ENCODE results near the gene OR6X1. TPM values are rescaled to one million over a fixed set of nuclear protein-coding genes. Genes with fewer than 3 reads are reported as not detected.

Gene OR6X1
- polyA plus RNA-seq: not detected

- H3K4me1 ChIP-seq (ENCODE audit: control insufficient read depth in 2 of 2, insufficient read depth in 2 of 2, low read length in 1 of 2): no peaks in the 10 kb centered on the region
- H3K27ac ChIP-seq (ENCODE audit: low read depth in 2 of 2, low read length in 1 of 2): no peak within 1 kb of the TSS
- WGBS, 2 donors: 87% methylated on average over 3 of the region's 3 CpGs
- peaks cover 0 to 2% of the 10 kb centered on the region in 2 donors for H3K27me3 ChIP-seq (ENCODE audit: control insufficient read depth in 1 of 2, insufficient read depth in 2 of 2, low read length in 2 of 2)
- H3K4me3 ChIP-seq (ENCODE audit: low read depth in 1 of 2, low read length in 2 of 2): no peak within 1 kb of the TSS
- H3K36me3 ChIP-seq (ENCODE audit: control insufficient read depth in 2 of 2, insufficient read depth in 2 of 2, low read length in 1 of 2): no peaks in the 10 kb centered on the region
- no peaks in the 10 kb centered on the region for H3K9me3 ChIP-seq (ENCODE audit: control insufficient read depth in 2 of 2, insufficient read depth in 1 of 2, low read depth in 1 of 2, low read length in 1 of 2)
Measured at GRCh38 chr11:123754101-123754568, at the start of gene OR6X1. Gene OR6X1 (minus strand): TSS chr11:123754518. CDS start chr11:123754518, 0 bp downstream.

- no peak overlapping the region for H3K4me3 ChIP-seq (ENCODE audit: low read depth in 1 of 2, low read length in 2 of 2)
- no peaks in the 10 kb centered on the region for H3K4me1 ChIP-seq (ENCODE audit: control insufficient read depth in 2 of 2, insufficient read depth in 2 of 2, low read length in 1 of 2)
- H3K27me3 ChIP-seq (ENCODE audit: control insufficient read depth in 1 of 2, insufficient read depth in 2 of 2, low read length in 2 of 2): no peaks in the 10 kb centered on the region
- 0 to 13% methylated on average over 1 of the region's 1 CpG for WGBS, 2 donors
- no peak overlapping the region for H3K27ac ChIP-seq (ENCODE audit: low read depth in 2 of 2, low read length in 1 of 2)
- no peaks in the 10 kb centered on the region for H3K9me3 ChIP-seq (ENCODE audit: control insufficient read depth in 2 of 2, insufficient read depth in 1 of 2, low read depth in 1 of 2, low read length in 1 of 2)
- no peaks in the 10 kb centered on the region for H3K36me3 ChIP-seq (ENCODE audit: control insufficient read depth in 2 of 2, insufficient read depth in 2 of 2, low read length in 1 of 2)
Measured at GRCh38 chr11:123801765-123802164, 47.4 kb upstream of the OR6X1 start.

- H3K4me1 ChIP-seq (ENCODE audit: control insufficient read depth in 2 of 2, insufficient read depth in 2 of 2, low read length in 1 of 2): no peaks in the 10 kb centered on the region
- no peak overlapping the region for H3K27ac ChIP-seq (ENCODE audit: low read depth in 2 of 2, low read length in 1 of 2)
- H3K36me3 ChIP-seq (ENCODE audit: control insufficient read depth in 2 of 2, insufficient read depth in 2 of 2, low read length in 1 of 2): no peaks in the 10 kb centered on the region
- WGBS, 2 donors: 70 to 74% methylated on average over 3 of the region's 3 CpGs
- H3K27me3 ChIP-seq (ENCODE audit: control insufficient read depth in 1 of 2, insufficient read depth in 2 of 2, low read length in 2 of 2): no peaks in the 10 kb centered on the region
- H3K9me3 ChIP-seq (ENCODE audit: control insufficient read depth in 2 of 2, insufficient read depth in 1 of 2, low read depth in 1 of 2, low read length in 1 of 2): no peaks in the 10 kb centered on the region
- H3K4me3 ChIP-seq (ENCODE audit: low read depth in 1 of 2, low read length in 2 of 2): no peak overlapping the region
Measured at GRCh38 chr11:123800036-123800435, 45.7 kb upstream of the OR6X1 start.

- WGBS, 2 donors: 72 to 77% methylated on average over 4 of the region's 4 CpGs
- no peaks in the 10 kb centered on the region for H3K4me1 ChIP-seq (ENCODE audit: control insufficient read depth in 2 of 2, insufficient read depth in 2 of 2, low read length in 1 of 2)
- H3K27ac ChIP-seq (ENCODE audit: low read depth in 2 of 2, low read length in 1 of 2): no peak overlapping the region
- no peaks in the 10 kb centered on the region for H3K36me3 ChIP-seq (ENCODE audit: control insufficient read depth in 2 of 2, insufficient read depth in 2 of 2, low read length in 1 of 2)
- no peak overlapping the region for H3K4me3 ChIP-seq (ENCODE audit: low read depth in 1 of 2, low read length in 2 of 2)
- no peaks in the 10 kb centered on the region for H3K27me3 ChIP-seq (ENCODE audit: control insufficient read depth in 1 of 2, insufficient read depth in 2 of 2, low read length in 2 of 2)
- H3K9me3 ChIP-seq (ENCODE audit: control insufficient read depth in 2 of 2, insufficient read depth in 1 of 2, low read depth in 1 of 2, low read length in 1 of 2): no peaks in the 10 kb centered on the region
Measured at GRCh38 chr11:123799438-123799837, 45.1 kb upstream of the OR6X1 start.

- no peaks in the 10 kb centered on the region for H3K4me1 ChIP-seq (ENCODE audit: control insufficient read depth in 2 of 2, insufficient read depth in 2 of 2, low read length in 1 of 2)
- H3K9me3 ChIP-seq (ENCODE audit: control insufficient read depth in 2 of 2, insufficient read depth in 1 of 2, low read depth in 1 of 2, low read length in 1 of 2): no peaks in the 10 kb centered on the region
- H3K27me3 ChIP-seq (ENCODE audit: control insufficient read depth in 1 of 2, insufficient read depth in 2 of 2, low read length in 2 of 2): no peaks in the 10 kb centered on the region
- H3K4me3 ChIP-seq (ENCODE audit: low read depth in 1 of 2, low read length in 2 of 2): no peak overlapping the region
- 69 to 78% methylated on average over 5 of the region's 5 CpGs for WGBS, 2 donors
- no peak overlapping the region for H3K27ac ChIP-seq (ENCODE audit: low read depth in 2 of 2, low read length in 1 of 2)
- no peaks in the 10 kb centered on the region for H3K36me3 ChIP-seq (ENCODE audit: control insufficient read depth in 2 of 2, insufficient read depth in 2 of 2, low read length in 1 of 2)
Measured at GRCh38 chr11:123798513-123799252, 44.4 kb upstream of the OR6X1 start.

GRCh38 chr11:123798079-123798478, 43.8 kb upstream of the OR6X1 start:
- Histone ChIP-seq H3K4me1 (ENCODE audit: control insufficient read depth in 2 of 2, insufficient read depth in 2 of 2, low read length in 1 of 2) (no peaks in the 10 kb centered on the region), H3K4me3 (ENCODE audit: low read depth in 1 of 2, low read length in 2 of 2) (no peak overlapping the region), H3K36me3 (ENCODE audit: control insufficient read depth in 2 of 2, insufficient read depth in 2 of 2, low read length in 1 of 2) (no peaks in the 10 kb centered on the region), H3K27me3 (ENCODE audit: control insufficient read depth in 1 of 2, insufficient read depth in 2 of 2, low read length in 2 of 2) (no peaks in the 10 kb centered on the region), H3K27ac (ENCODE audit: low read depth in 2 of 2, low read length in 1 of 2) (no peak overlapping the region), H3K9me3 (ENCODE audit: control insufficient read depth in 2 of 2, insufficient read depth in 1 of 2, low read depth in 1 of 2, low read length in 1 of 2) (no peaks in the 10 kb centered on the region)
- 63 to 69% methylated on average over 4 of the region's 4 CpGs for WGBS, 2 donors

- Histone ChIP-seq H3K36me3 (ENCODE audit: control insufficient read depth in 2 of 2, insufficient read depth in 2 of 2, low read length in 1 of 2) (no peaks in the 10 kb centered on the region), H3K4me3 (ENCODE audit: low read depth in 1 of 2, low read length in 2 of 2) (no peak overlapping the region), H3K9me3 (ENCODE audit: control insufficient read depth in 2 of 2, insufficient read depth in 1 of 2, low read depth in 1 of 2, low read length in 1 of 2) (no peaks in the 10 kb centered on the region), H3K27ac (ENCODE audit: low read depth in 2 of 2, low read length in 1 of 2) (no peak overlapping the region), H3K4me1 (ENCODE audit: control insufficient read depth in 2 of 2, insufficient read depth in 2 of 2, low read length in 1 of 2) (no peaks in the 10 kb centered on the region), H3K27me3 (ENCODE audit: control insufficient read depth in 1 of 2, insufficient read depth in 2 of 2, low read length in 2 of 2) (no peaks in the 10 kb centered on the region)
- WGBS, 2 donors: 68 to 71% methylated on average over 10 of the region's 10 CpGs
Measured at GRCh38 chr11:123797541-123797940, 43.2 kb upstream of the OR6X1 start.

- Histone ChIP-seq H3K9me3 (ENCODE audit: control insufficient read depth in 2 of 2, insufficient read depth in 1 of 2, low read depth in 1 of 2, low read length in 1 of 2) (no peaks in the 10 kb centered on the region), H3K36me3 (ENCODE audit: control insufficient read depth in 2 of 2, insufficient read depth in 2 of 2, low read length in 1 of 2) (no peaks in the 10 kb centered on the region), H3K4me3 (ENCODE audit: low read depth in 1 of 2, low read length in 2 of 2) (no peak overlapping the region), H3K27ac (ENCODE audit: low read depth in 2 of 2, low read length in 1 of 2) (no peak overlapping the region), H3K4me1 (ENCODE audit: control insufficient read depth in 2 of 2, insufficient read depth in 2 of 2, low read length in 1 of 2) (no peaks in the 10 kb centered on the region), H3K27me3 (ENCODE audit: control insufficient read depth in 1 of 2, insufficient read depth in 2 of 2, low read length in 2 of 2) (no peaks in the 10 kb centered on the region)
- 40 to 41% methylated on average over 4 of the region's 4 CpGs for WGBS, 2 donors
Measured at GRCh38 chr11:123797114-123797513, 42.8 kb upstream of the OR6X1 start.

GRCh38 chr11:123796226-123796625, 41.9 kb upstream of the OR6X1 start:
- no peaks in the 10 kb centered on the region for H3K36me3 ChIP-seq (ENCODE audit: control insufficient read depth in 2 of 2, insufficient read depth in 2 of 2, low read length in 1 of 2)
- H3K27me3 ChIP-seq (ENCODE audit: control insufficient read depth in 1 of 2, insufficient read depth in 2 of 2, low read length in 2 of 2): no peaks in the 10 kb centered on the region
- H3K4me3 ChIP-seq (ENCODE audit: low read depth in 1 of 2, low read length in 2 of 2): no peak overlapping the region
- H3K27ac ChIP-seq (ENCODE audit: low read depth in 2 of 2, low read length in 1 of 2): no peak overlapping the region
- 80 to 97% methylated on average over 1 of the region's 1 CpG for WGBS, 2 donors
- H3K9me3 ChIP-seq (ENCODE audit: control insufficient read depth in 2 of 2, insufficient read depth in 1 of 2, low read depth in 1 of 2, low read length in 1 of 2): no peaks in the 10 kb centered on the region
- H3K4me1 ChIP-seq (ENCODE audit: control insufficient read depth in 2 of 2, insufficient read depth in 2 of 2, low read length in 1 of 2): no peaks in the 10 kb centered on the region

GRCh38 chr11:123783536-123783935, 29.2 kb upstream of the OR6X1 start:
- H3K4me3 ChIP-seq (ENCODE audit: low read depth in 1 of 2, low read length in 2 of 2): no peak overlapping the region
- H3K36me3 ChIP-seq (ENCODE audit: control insufficient read depth in 2 of 2, insufficient read depth in 2 of 2, low read length in 1 of 2): no peaks in the 10 kb centered on the region
- H3K27ac ChIP-seq (ENCODE audit: low read depth in 2 of 2, low read length in 1 of 2): no peak overlapping the region
- H3K4me1 ChIP-seq (ENCODE audit: control insufficient read depth in 2 of 2, insufficient read depth in 2 of 2, low read length in 1 of 2): no peaks in the 10 kb centered on the region
- no peaks in the 10 kb centered on the region for H3K9me3 ChIP-seq (ENCODE audit: control insufficient read depth in 2 of 2, insufficient read depth in 1 of 2, low read depth in 1 of 2, low read length in 1 of 2)
- WGBS, 2 donors: 59 to 64% methylated on average over 1 of the region's 1 CpG
- H3K27me3 ChIP-seq (ENCODE audit: control insufficient read depth in 1 of 2, insufficient read depth in 2 of 2, low read length in 2 of 2): no peaks in the 10 kb centered on the region

Data from esophagus (tissue), 2 donors.